HG02759 (cell line): ENCODE measurements around the gene CACTIN.

Experiments
- ATAC-seq: cut with Tn5 transposase; IDR thresholded peaks from one replicate; pipeline ENCODE4 v1.9.1; 2021; ENCODE audit warnings: mild to moderate bottlenecking, moderate library complexity; ENCODE audit not compliant: unreplicated experiment

The CACTIN gene

DNA sequence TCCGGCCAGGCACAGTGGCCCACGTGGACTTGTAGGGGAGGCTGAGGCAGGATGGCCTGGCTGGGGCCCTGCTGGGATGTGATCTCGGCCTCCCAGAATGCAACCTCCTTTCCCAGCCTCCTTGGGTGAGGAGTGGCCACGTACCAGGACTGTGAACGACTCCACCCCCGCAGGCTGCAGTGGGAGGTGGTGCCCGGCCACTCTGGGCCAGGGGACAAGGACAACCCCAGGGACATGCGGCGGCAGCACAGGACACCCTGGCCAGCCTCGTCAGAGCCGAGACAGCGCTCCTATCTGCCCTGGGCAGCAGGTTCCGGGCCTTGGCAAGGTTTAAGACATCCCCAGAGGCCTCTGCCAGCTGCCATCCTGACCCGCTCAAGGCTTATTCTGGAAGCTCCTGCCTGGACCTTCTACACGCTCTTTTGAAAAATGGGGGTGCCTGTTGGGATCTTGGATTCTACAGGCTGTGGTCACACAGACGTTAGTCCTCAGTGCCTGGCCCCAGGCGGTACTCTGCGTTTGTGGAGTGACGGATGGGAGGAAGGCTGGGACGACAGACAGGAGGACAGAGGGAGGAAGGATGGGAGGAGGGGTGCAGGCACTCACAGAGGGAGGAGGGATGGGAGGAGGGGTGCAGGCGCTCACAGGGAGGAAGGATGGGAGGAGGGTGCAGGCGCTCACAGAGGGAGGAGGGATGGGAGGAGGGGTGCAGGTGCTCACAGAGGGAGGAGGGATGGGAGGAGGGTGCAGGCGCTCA is 19.9 kb upstream of the CACTIN start:
- ATAC-seq, result no peak

DNA sequence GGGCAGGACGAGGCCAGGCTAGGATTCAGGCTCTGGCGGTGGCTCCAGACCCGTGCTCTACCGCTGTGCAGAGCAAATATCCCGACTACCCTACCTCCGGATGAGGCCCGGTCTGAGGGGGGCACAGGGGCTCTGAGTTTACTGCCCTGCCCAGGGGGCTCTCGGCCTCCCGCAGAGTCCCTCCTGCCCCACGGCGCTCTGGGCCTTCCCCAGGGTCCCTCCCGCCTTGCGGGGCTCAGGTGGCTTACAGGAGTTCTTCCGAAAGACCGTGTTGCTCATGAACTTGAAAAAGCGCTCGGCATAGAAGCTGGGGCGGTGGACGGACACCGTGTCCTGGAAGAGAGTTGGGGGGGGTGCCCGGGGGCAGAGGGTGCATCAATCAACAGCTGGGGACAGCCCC is 19.1 kb upstream of the CACTIN start:
- ATAC-seq, result no peak

DNA sequence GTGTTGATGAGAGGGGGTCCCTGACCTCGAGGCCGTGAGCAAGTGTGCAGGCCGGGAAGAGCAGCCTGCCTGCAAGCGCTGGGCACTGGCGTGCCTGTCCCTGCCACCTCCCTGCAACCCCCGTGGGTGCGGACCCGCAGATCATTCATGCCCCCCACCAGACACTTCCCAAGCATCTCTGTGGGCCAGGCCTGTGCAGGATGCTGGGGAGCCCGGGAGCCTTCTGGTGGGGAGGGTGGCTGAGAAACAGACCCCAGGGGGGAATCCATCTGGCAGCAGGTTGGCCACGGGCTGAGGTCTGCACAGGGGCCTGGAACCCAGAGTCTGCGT is 18.4 kb upstream of the CACTIN start:
- ATAC-seq, result no peak

DNA sequence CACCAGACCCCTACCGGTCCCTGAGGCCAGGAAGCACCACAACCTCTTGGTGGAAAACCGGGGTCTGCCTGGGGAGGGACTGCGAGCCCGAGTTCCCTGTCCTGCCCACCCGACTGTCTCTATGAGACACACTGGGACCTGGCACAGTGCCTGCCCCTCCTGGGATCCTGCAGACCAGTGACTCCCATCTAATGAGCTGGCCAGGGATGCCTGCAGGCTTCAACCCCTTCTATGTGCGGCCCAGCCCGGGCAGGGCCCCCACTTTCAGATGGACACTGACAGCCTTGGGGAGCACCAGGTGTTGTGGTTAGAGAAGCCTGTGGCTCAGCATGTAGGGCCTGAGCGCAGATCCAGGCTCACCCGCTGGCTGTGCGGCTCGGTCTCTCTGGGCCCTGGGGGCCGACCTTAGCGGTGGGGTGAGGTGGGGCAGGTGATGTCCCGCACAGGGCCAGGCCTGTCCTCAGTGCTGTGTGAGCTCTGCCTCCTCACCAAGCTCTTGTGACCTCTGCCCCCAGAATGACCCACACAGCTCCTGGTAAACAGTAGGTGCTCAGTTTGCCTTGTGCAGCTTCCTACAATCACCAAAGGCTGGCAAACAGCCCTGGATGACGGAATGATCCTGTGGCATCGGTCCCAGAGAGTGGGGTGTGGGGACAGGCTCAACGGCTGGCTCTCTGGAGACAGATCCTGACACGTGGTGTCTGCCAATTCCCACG is 17.9 kb upstream of the CACTIN start:
- ATAC-seq, result no peak

DNA sequence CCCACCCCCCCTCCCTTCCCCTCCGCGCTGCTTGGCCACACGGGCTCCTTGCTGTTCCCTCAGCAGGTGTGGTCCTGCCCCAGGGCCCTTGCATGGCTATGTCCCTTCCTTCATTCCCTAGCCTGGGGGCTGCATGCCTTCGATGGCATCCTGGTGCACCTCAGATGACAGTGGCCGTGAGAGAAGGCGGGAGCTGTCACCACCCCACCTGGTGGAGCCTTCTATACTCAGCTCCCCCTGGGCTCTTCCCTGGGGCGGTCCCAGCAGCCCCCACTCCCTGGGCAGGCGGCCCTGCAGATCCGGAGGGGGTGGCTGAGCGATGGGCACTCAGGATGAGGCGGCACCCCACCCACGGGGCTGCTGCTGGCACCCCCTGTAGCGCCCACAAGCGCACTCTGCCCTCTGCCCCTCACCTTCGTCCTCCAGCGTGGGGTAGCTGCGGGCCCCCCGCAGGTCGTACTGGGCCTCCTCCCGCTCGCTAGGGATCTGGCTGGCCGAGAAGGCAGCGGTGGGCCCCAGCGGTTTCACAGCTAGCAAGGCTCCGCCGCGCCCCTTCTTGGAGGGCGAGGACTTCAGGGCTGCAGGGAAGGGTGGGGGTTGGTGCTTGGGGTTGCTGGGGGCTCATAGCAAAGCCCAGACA is 17.2 kb upstream of the CACTIN start:
- no peak for ATAC-seq

DNA sequence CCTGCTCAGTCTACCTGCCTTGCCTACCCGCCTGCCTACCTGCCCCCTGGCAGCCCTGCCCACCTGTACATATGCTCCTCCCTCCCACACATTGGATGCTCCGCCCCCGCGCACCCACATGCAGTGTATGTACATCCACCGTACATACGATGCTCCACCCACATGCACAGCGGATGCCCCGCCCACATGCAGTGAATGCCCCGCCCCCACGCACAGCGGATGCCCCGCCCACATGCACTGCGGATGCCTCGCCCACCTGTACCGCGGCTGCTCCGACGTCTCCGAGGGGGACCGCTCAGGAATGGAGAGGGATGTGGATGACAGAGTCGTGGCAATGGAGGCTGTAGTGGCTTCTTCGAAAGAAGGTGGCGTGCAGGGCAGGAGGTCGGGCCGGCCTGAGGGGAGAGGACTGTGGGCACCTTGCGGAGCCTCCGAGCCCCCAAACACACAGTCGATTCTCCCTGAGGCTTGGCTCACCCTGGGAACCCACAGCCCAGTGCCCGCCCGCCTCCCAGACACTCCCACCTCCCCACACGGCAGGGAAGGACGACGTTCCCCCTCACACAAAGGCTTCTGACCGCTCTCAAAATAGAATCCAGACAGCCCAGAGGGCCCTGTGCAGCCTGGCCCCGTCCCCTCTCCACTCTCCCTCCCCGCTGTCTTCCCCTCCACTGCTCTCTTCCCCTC is 16.5 kb upstream of the CACTIN start:
- ATAC-seq, result no peak

DNA sequence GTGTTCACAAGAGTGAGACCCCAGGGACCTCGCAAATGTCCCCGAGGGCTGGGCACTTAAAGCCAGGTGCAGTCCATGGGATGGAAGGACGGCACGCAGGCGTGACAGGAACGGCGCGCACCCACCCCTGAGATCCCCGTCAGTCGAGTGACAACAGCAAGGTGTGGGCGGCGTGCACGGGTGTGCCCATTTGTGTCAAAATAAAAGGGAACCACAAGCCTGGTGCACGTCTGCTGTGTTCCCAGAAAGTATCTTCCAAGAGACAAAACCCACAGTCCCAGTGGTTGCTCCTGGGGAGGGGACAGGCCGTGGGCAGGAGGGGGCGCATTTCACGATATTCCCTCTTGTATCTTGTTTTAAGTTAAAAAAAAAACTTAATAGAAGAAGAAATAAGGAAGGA is 15.7 kb upstream of the CACTIN start:
- ATAC-seq, result no peak

DNA sequence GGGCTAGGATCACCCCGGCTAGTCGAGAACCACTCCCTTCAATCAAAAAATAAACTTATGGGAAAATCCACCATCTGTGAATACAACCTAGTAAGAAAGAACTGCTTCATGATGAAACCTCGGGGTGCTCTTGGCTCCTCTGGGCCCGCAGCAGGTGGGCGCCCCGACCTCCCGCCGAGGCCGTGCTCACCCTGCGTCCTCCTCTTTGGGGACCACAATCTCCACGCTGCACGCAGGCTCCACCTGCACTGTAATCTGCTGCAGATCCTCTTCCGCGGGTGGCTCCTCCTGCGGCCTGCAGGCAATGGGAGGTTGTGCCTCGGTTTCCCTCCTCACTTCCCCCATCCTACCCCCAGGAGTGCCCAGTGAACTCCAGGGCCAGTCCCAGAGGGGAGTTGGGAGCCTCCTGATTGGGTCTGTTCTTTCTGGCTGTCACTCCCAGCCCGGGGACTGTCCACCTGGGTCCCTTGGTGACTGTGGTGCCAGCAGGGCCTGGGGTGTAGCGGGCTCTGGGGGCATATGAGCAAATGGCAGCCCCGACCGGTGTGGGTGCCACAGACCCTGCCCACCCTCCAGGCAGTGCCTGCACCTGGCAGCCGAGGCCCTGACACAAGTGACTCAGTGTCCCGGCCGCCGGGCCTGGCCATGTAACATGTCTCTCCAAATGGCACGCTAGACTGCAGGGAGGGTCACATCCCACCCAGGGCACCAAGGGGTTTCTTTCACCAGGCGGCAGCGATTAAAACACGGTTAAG is 15.1 kb upstream of the CACTIN start:
- ATAC-seq, result no peak

DNA sequence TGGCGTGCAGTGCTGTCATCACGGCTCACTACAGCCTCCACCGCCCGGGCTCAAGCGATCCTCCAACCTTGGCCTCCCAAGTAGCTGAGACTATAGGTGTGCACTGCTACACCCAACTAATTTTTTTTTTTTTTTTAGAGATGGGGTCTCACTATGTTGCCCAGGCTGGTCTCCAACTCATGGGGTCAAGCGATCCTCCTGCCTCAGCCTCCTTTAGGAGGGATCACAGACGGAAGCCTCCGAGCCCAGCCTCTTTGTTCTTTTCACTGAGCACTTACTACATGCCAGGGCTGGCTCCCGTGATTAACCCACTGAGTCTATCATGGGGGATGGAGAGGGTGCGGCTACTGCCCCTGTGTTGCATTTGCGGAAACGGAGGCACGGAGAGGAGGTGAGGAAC is 12.9 kb upstream of the CACTIN start:
- ATAC-seq, result no peak

DNA sequence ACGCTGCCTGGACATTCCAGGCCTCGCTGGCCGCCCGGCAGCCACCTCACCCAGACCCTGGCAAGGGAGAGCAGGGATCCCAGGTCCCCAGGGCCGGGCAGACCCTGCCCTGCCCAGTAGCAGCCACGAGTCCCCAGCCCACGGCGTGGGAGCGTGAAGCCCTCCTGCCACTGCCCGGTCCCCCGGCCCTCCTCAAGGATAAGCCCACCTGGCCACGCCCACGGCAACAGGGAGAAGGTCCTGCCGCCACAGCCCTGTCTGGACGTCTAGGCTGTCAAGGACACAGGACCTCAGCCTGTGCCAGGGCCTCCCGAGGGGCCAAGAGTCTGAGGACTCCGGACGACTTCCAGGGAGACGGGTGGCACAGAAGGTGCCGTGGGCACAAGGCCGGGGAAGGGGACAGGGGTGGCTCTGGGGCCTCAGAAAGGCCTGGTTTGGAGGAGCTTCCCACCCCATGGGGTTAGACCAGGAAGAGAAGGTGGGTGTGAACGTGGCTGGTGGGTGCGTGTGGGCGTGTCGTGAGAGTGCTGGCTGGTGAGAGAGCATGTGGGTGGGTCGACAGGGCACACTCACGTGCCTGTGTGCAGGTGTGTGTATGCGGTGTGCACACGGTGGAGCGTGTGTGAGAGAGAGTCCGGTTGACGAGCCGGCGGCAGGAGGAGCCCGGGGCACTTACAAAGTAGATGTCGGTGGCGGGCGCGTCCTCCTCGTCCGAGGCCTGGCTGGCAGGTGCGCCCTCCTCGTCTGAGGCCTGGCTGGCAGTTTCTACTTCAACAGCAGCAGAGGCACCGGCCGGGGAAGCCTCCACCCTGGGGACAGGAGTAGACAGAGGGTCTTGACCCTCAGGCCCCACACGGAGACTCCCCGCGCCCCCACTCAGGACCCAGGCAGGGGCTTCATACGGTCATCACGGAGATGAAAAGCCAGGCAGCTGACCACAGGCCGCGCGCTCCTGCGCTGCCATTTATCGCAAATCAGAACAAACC is 11.9 kb upstream of the CACTIN start:
- no peak for ATAC-seq

DNA sequence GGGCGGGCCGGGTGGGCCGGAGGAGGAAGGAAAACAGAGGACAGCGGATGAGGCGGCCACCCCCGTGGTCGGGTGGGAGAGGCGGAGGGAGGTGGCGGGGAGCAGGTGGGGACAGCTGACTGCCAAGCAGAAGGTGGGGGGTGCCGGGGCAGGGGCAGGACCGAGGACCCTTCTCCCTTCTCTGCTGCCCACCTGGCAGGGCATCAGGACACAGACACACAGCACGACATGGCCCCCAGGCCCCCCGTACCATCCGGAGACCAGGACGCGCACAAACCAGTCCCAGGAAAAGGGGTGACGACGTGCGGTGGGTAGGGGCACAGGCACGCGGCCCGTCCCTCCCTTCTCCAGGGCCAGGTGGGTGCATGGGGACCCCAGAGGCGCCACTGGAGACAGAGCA is 11.0 kb upstream of the CACTIN start:
- no peak for ATAC-seq

DNA sequence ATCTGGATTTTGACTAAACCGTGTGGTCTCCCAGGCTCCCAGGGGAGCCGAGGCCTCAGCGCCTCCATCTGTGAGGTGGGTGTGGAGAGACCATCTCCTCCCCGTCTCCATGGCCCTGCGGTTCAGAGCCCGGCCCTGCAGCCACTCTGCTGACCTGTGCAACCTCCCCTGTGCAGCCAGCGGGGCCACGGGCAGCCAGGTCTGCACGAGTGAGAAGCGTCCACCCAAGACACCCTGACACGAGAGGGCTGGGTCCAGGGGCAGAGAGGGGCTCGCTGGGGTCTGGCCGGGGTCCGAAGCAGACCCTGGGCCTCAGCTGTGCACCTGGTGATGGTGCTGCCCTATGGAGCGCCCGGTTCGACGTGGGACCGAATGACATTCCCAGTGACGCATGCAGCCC is 10.4 kb upstream of the CACTIN start:
- ATAC-seq, result no peak

DNA sequence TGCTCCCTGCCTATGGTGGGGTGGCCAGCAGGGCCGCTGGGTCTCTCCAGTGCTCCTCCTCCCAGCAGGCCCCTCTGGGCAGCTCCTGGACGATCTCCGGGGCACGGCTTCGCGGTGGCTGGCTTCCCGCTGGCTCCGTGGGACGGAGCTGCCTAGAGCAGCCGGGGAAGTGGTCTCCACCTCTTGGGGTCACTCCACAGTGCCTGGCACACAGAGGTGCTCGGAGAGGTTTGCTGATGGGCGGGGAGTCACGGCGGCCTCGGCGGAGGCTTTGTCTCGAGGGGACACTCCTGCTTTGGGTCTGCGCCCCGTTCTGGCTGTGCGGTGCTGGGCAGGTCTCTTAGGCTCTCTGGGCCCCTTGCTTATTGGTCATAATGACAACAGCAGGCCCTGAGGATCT is 9.9 kb upstream of the CACTIN start:
- ATAC-seq, result no peak

DNA sequence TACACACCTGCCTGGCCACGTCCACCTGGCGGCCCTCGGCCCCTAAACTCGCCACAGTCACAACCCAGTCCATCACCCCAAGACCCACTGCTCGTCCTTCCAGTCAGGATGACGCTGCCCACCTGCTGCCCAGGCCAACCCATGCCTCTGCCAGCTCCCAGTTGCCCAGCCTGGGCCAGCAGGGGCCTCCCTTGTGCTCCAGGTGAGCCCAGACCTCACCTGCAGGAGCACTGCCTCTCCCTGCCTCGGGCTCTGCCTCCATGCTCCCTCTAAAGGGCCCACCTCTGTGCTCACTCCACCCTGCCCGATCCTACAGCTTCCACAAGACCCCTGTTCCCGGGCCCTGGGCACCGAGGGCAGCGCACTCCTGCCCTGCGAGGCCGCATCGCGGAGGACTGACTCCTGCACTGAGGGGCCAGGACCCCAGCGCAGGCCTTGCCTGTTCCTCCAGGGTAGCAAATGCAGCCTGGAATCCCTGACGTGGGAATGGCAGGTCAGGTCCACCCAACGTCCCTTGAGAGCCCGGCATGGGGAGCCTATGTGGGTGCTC is 8.0 kb upstream of the CACTIN start:
- ATAC-seq, result no peak

DNA sequence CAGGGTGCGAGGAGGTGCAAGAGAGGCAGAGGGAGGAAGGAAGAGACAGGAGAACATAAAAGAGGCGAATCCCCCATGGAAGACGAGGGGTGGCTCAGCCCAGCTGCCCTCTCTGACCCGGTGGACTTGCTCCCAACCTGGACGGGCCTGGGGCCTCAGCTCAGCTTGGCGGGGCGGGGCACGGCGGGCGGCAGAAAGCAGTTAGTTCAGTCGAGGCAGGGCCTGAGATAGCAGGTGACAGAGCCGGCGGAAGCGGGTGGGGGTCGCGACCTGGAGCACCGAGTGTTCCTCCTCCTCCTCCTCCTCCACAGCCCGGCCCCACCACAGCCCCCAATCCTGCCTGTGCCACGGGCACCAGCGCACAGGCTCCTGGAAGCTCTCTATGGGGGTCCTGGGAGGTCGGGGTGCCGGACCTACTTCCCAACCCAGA is 7.0 kb upstream of the CACTIN start:
- no peak for ATAC-seq

DNA sequence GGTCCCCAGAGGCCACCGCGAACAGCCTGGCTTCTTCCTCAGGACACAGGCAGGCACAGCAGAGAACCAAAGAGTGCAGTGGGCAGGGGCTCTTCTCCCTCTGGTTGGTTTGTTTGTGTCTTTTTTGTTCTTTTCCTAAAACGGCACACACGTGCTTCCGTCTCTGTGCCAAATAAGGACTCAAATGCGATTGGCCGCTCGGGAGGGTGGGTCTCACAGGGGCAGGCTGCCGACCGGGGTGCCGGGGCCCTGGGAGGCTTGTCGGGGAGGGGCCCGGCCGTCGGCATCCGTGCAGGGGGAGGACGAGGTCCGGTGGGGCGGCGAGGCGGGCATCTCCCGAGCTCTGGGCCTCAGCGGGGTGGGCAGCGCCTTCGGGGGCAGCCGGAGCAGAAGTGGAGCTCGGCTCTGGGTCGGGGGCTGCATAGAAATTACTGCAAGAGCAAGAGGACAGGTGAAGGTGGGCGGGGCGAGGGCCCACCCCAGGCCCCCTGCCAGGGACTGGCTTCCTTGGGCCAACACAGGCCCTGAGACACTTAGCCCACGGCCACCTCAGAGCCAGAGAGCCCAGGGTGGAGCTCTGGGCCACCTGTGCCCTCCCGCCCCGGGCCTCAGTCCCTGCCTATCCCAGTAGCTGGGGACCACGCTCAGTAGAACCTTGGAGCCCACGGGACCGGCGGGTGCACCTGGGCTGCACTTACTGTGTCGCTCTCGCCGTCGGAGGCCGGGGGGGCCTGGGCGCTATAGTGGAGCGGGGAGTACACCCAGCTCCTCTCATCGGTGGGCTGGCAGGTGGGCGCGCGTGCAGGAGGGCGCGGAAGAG is 6.4 kb upstream of the CACTIN start:
- ATAC-seq, result no peak

DNA sequence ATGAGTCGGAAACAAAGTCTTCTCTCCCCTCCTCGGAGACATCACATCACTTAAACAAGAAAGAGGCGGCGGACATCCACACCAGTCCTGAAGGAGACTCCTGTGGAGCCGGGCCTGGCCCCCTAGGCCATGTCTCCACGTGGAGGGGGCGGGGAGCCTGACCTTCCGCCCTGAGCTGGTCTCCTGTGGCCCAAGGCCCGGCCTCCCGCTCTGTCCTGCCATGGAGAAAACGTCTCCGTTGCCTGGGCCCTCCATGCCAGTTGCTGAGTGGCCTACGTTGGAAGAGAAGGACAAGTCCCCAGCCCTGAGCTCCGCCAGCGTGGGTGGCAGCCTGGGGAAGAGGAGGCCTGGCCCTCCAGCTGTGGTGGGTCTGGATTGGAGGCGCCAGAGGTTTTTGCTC is 5.5 kb upstream of the CACTIN start:
- no peak for ATAC-seq

DNA sequence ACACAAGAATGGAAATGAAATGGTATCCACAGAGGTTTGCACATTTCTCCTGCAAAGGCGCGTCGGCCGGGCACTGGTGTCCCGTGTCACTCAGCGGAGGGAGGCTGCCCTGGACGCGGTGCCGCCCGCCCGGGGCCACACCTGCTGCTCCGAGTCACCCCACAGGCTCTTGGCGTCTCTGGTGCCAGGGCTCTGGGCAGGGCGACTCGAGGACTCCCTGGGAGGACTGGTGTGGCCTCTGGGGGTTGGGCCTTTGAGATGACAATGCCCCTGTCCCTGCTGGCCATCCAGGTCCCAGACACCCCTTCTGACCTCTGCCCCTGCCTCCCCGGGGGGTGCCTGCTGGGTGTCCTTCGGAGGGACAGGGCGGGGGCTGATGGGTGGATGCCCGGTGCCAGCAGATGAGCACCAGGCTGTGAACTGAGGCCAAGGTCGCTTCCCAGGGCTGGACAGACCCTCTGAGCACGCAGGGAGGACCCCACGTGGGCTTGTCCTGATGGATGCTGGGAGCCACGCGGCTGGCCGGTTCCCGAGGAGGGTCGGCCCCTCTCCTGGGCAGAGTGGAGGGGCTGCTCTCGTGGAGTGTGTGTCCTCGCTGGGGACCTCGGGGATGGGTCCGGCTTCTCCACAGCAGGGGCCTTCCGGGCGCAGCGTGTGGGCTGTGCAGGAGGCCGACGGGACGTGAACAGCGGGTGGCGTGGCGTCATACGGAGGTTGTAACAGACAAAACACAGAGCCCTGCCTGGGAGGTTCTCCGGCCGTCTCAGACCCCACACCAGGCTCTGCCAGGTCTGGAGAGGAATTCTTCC is 4.7 kb upstream of the CACTIN start:
- no peak for ATAC-seq
